H1 (cell line): ENCODE measurements around the gene MREG. TPM values are rescaled to one million over a fixed set of nuclear protein-coding genes. Genes with fewer than 3 reads are reported as not detected.

Experiments
- CTCF ChIA-PET: fragments of 300-600 bp; sonication (Branson Sonifier 250); formaldehyde crosslinking; loops from one replicate; lab custom pipeline; 2021; ENCODE audit not compliant: partially characterized antibody; lab: Charles Lee
- POLR2A ChIA-PET: fragments of 300-600 bp; sonication (Branson Sonifier 250); formaldehyde crosslinking; loops from one replicate; lab custom pipeline; 2021; ENCODE audit warnings: inconsistent platforms; ENCODE audit not compliant: partially characterized antibody; lab: Charles Lee
- DNase-seq, 2 experiments: peaks; one replicate each; pipeline versions ENCODE4 v3.0.0 to v3.0.0-alpha.2; 2010 to 2022; ENCODE audit warnings: low spot score in 2 of 2, low read depth in 1 of 2, mixed read lengths in 1 of 2
- FAIRE-seq: peaks from 2 replicates; lab custom pipeline; 2011; peaks lifted over from hg19 to GRCh38; lab: Jason Lieb, UNC
- H2AFZ ChIP-seq: 2 replicates; pipeline ENCODE4 v1.8.1; 2012; ENCODE audit warnings: low read length, inconsistent platforms
- H2AK5ac ChIP-seq: 2 replicates; pipeline ENCODE4 v1.6.1; 2013; ENCODE audit warnings: low read depth, low read length
- H2BK120ac ChIP-seq: replicated peaks from 2 replicates; pipeline ENCODE3; 2013; ENCODE audit warnings: low read depth, low read length, inconsistent platforms
- H2BK12ac ChIP-seq: 2 replicates; pipeline ENCODE4 v1.6.1; 2013; ENCODE audit warnings: low read depth, low read length
- H2BK15ac ChIP-seq: 2 replicates; pipeline ENCODE4 v1.6.1; 2013; ENCODE audit warnings: low read length
- H2BK20ac ChIP-seq: 2 replicates; pipeline ENCODE4 v1.6.1; 2013; ENCODE audit warnings: low read length
- H2BK5ac ChIP-seq: 2 replicates; pipeline ENCODE4 v1.6.1; 2013; ENCODE audit warnings: low read depth, low read length
- H3K14ac ChIP-seq: 2 replicates; pipeline ENCODE4 v1.6.1; 2013; ENCODE audit warnings: inconsistent platforms; ENCODE audit not compliant: insufficient read length
- H3K18ac ChIP-seq: 2 replicates; pipeline ENCODE4 v1.6.1; 2013; ENCODE audit warnings: low read length; ENCODE audit errors: extremely low read depth
- H3K23ac ChIP-seq: 2 replicates; pipeline ENCODE4 v1.6.1; 2013; ENCODE audit warnings: inconsistent platforms; ENCODE audit not compliant: insufficient read length
- H3K23me2 ChIP-seq: 2 replicates; pipeline ENCODE4 v1.6.1; 2013; ENCODE audit warnings: low read depth, low read length
- H3K27ac ChIP-seq: 2 replicates; pipeline ENCODE4 v1.6.1; 2011; ENCODE audit warnings: low read depth, low read length, inconsistent platforms
- H3K27me3 ChIP-seq, 4 experiments: replicated peaks in 1 of 4; 1 replicate in 1 of 4; 2 replicates in 3 of 4; pipeline versions ENCODE4 v1.6.1 to v1.8.1; 2011 to 2013; ENCODE audit warnings: low read length in 3 of 4, mild to moderate bottlenecking in 3 of 4, inconsistent platforms in 2 of 4, mixed read lengths in 2 of 4, moderate library complexity in 1 of 4; ENCODE audit not compliant: control insufficient read depth in 3 of 4, insufficient read depth in 3 of 4; ENCODE audit errors: extremely low read depth in 1 of 4
- H3K36me3 ChIP-seq, 4 experiments: 2 replicates each; pipeline versions ENCODE4 v1.6.1 to v1.8.1; 2011 to 2013; ENCODE audit warnings: mild to moderate bottlenecking in 4 of 4, low read length in 3 of 4, moderate library complexity in 2 of 4, control low read depth in 1 of 4, inconsistent platforms in 1 of 4; ENCODE audit not compliant: insufficient read depth in 4 of 4, control insufficient read depth in 2 of 4
- H3K4ac ChIP-seq: replicated peaks from 2 replicates; pipeline ENCODE3; 2013; ENCODE audit warnings: low read length, low read depth, mixed read lengths, inconsistent platforms; ENCODE audit not compliant: insufficient read length
- H3K4me1 ChIP-seq, 4 experiments: replicated peaks in 1 of 4; 1 replicate in 1 of 4; 2 replicates in 3 of 4; pipeline versions ENCODE4 v1.6.1 to v1.8.1; 2011 to 2013; ENCODE audit warnings: low read length in 3 of 4, inconsistent platforms in 2 of 4, mixed read lengths in 1 of 4; ENCODE audit not compliant: insufficient read depth in 4 of 4, control insufficient read depth in 3 of 4
- H3K4me2 ChIP-seq, 2 experiments: 2 replicates each; pipeline versions ENCODE4 v1.6.1 to v1.8.1; 2011 to 2013; ENCODE audit warnings: low read depth in 2 of 2, low read length in 2 of 2, control low read depth in 1 of 2, inconsistent platforms in 1 of 2, mild to moderate bottlenecking in 1 of 2; ENCODE audit not compliant: insufficient read depth in 1 of 2
- H3K4me3 ChIP-seq, 4 experiments: fragments of 200-600, 300-600 bp in 1 of 4; sonication (generic), shearing (Covaris generic), sonication (Bioruptor Twin) in 1 of 4; 2 replicates each; pipeline versions ENCODE4 v1.5.1 to v1.8.1; 2011 to 2016; ENCODE audit warnings: low read length in 4 of 4, low read depth in 3 of 4, control low read depth in 2 of 4, inconsistent platforms in 2 of 4, mild to moderate bottlenecking in 2 of 4, mixed read lengths in 1 of 4, moderate library complexity in 1 of 4; ENCODE audit not compliant: insufficient read depth in 2 of 4; ENCODE audit errors: extremely low read depth in 1 of 4
- H3K56ac ChIP-seq: replicated peaks from 2 replicates; pipeline ENCODE3; 2013; ENCODE audit warnings: low read depth, mild to moderate bottlenecking, mixed read lengths, low read length, inconsistent platforms; ENCODE audit not compliant: insufficient read length
- H3K79me1 ChIP-seq: 2 replicates; pipeline ENCODE4 v1.6.1; 2013; ENCODE audit warnings: low read depth, low read length, control low read depth
- H3K79me2 ChIP-seq, 2 experiments: 2 replicates each; pipeline versions ENCODE4 v1.6.1 to v1.8.1; 2012 to 2013; ENCODE audit warnings: low read length in 2 of 2, mild to moderate bottlenecking in 2 of 2, inconsistent platforms in 1 of 2; ENCODE audit not compliant: insufficient read depth in 2 of 2, control insufficient read depth in 1 of 2
- H3K9ac ChIP-seq, 4 experiments: replicated peaks in 1 of 4; 1 replicate in 1 of 4; 2 replicates in 3 of 4; pipeline versions ENCODE4 v1.6.1 to v1.8.1; 2011 to 2013; ENCODE audit warnings: low read depth in 3 of 4, low read length in 3 of 4, control low read depth in 2 of 4, mild to moderate bottlenecking in 2 of 4, moderate library complexity in 2 of 4, inconsistent platforms in 1 of 4; ENCODE audit errors: extremely low read depth in 1 of 4
- H3K9me3 ChIP-seq, 2 experiments: 2 replicates each; pipeline versions ENCODE4 v1.6.1 to v1.8.1; 2012 to 2013; ENCODE audit warnings: mild to moderate bottlenecking in 2 of 2, moderate library complexity in 2 of 2, control low read depth in 1 of 2, inconsistent platforms in 1 of 2, low read depth in 1 of 2, low read length in 1 of 2, mixed read lengths in 1 of 2; ENCODE audit not compliant: insufficient read depth in 2 of 2
- H4K20me1 ChIP-seq, 2 experiments: replicated peaks in 1 of 2; 2 replicates each; pipeline versions ENCODE3 to v1.8.1; 2011 to 2013; ENCODE audit warnings: inconsistent platforms in 2 of 2, low read length in 2 of 2, mild to moderate bottlenecking in 1 of 2; ENCODE audit not compliant: insufficient read depth in 2 of 2, control insufficient read depth in 1 of 2
- H4K5ac ChIP-seq: 2 replicates; pipeline ENCODE4 v1.6.1; 2013; ENCODE audit warnings: low read length, low read depth, mixed read lengths, inconsistent platforms; ENCODE audit not compliant: insufficient read length
- H4K8ac ChIP-seq: 2 replicates; pipeline ENCODE4 v1.8.0; 2013; ENCODE audit warnings: mild to moderate bottlenecking, moderate library complexity, low read length, inconsistent platforms; ENCODE audit not compliant: insufficient read depth; ENCODE audit errors: extremely low read depth
- H4K91ac ChIP-seq: replicated peaks from 2 replicates; pipeline ENCODE3; 2013; ENCODE audit warnings: low read length, mixed read lengths, inconsistent platforms; ENCODE audit not compliant: insufficient read length
- BCL11A ChIP-seq, 2 experiments: IDR thresholded peaks; one replicate each; pipeline ENCODE4 v1.6.1; 2011; ENCODE audit warnings: low read depth in 2 of 2, low read length in 2 of 2, mild to moderate bottlenecking in 2 of 2
- BRCA1 ChIP-seq: IDR thresholded peaks from 2 replicates; pipeline ENCODE4 v1.6.1; 2012; ENCODE audit warnings: low read depth, low read length, improper control_type of control experiment
- TAF1 ChIP-seq: IDR thresholded peaks from 2 replicates; pipeline ENCODE4 v1.6.1; 2011; ENCODE audit warnings: mild to moderate bottlenecking, low read depth, low read length
- WGBS, 2 experiments: shearing (Covaris generic) in 1 of 2; methylation state at CpG; one replicate each; pipeline versions ENCODE4 v1.1.6 to v1.1.7; 2013 to 2015; ENCODE audit warnings: low lambda C conversion rate in 2 of 2, mixed read lengths in 2 of 2, inconsistent platforms in 1 of 2, low coverage in 1 of 2, missing lambda C conversion rate in 1 of 2; ENCODE audit not compliant: insufficient replicate concordance in 2 of 2, insufficient coverage in 1 of 2, insufficient read length in 1 of 2; ENCODE audit errors: extremely low coverage in 1 of 2, missing lambda C conversion rate in 1 of 2; 5-methylcytosine and 5-hydroxymethylcytosine counted together
- polyA plus RNA-seq, 7 experiments: library from polyadenylated mRNA; depleted of rRNA in 3 of 7; stranded (reverse) in 5 of 7; unstranded in 2 of 7; fragments of >200 nt in 5 of 7; fragments of 200-250 nt in 2 of 7; gene quantifications; 1 replicate in 5 of 7; 2 replicates in 1 of 7; 4 replicates in 1 of 7; pipeline versions ENCODE4 v1.2.1 to v1.2.3, GENCODE V29; 2011 to 2013; ENCODE audit warnings: missing spikeins in 2 of 7, mixed read lengths in 2 of 7
- total RNA-seq: library from RNA; stranded (reverse); fragmentation: NEBNext Ultra II Directional; extraction: Animal tissue kit (Norgen Biotek cat#: 25700); gene quantifications from 2 replicates; pipeline ENCODE4 v1.2.1, GENCODE V29; 2021

The MREG gene
- total and polyA plus RNA-seq, 2 of the 8 experiments (the other 6 are each of a cell fraction or from before 2014, with no cell fraction given), result 7.5 to 31.9 TPM

DNA sequence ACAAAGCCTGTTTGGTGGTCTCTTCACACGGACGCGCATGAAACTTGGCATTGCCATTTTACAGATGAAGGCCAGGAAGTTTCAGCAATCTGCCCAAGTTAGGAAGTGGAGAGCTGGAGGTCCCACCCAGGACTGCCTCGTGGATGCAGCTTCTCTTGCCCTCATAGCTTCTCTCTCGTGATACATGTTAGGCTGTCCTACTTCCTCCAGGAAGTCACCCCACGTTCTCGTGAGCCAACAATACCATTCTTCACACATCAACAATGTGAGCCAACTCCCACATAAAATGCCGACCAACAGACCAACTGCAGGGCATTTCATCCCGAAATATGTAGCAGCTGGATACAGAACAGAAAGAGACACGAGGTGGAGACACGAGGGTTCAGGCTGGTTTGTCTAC is 85.3 kb downstream of the MREG start:
- CTCF ChIA-PET, result interaction anchor here (0.7 to 3.8 kb wide), 4 partner anchors 11 to 133 kb away, joined by 3 to 14 read pairs (median 4); no protein-coding TSS in a partner anchor

More for the DNA sequence above, 85.3 kb downstream of the MREG start:
- Histone ChIP-seq H3K79me1 (no peaks in the 10 kb centered on the region), H4K8ac (no peak overlapping the region), H2BK20ac (peak overlapping the region; percentile 80; the same call in 1 of the 2 replicates), H3K27me3 (no peaks in the 10 kb centered on the region), H3K14ac (no peak overlapping the region), H2BK120ac (peak overlapping the region; percentile 88), H3K79me2 (no peaks in the 10 kb centered on the region), H4K91ac (peak overlapping the region; percentile 95), H2AFZ (no peak overlapping the region), H2AK5ac (peak overlapping the region; percentile 99; the same call in 1 of the 2 replicates), H3K9me3 (no peaks in the 10 kb centered on the region; a peak in 2 of 4 replicates), H3K4me1 (peaks cover 2 to 6% (median 3%) of the 10 kb centered on the region in 4 experiments; a peak in 4 of 7 replicates), H2BK12ac (peak overlapping the region; percentile 94; the same call in 1 of the 2 replicates), H3K23ac (no peak overlapping the region), H3K18ac (peak overlapping the region; percentile 24; the same call in 1 of the 2 replicates), H3K56ac (no peak overlapping the region), H2BK5ac (peak overlapping the region; percentile 84; the same call in 1 of the 2 replicates), H3K4ac (peak overlapping the region; percentile 97), H3K4me3 (no peak overlapping the region), H3K4me2 (no peak overlapping the region), H4K5ac (peak overlapping the region; percentile 51), H3K9ac (no peak overlapping the region; a peak in 1 of 7 replicates), H3K36me3 (no peaks in the 10 kb centered on the region; a peak in 1 of 8 replicates), H3K27ac (no peak overlapping the region), H3K23me2 (no peaks in the 10 kb centered on the region), H2BK15ac (no peak overlapping the region), H4K20me1 (no peaks in the 10 kb centered on the region)
- DNase-seq (no peak), FAIRE-seq (no peak)
- WGBS, 2 experiments, result 83% methylated on average over 11 of the region's 11 CpGs; no CpG with 5 or more reads in 1 of the 2 experiments
- POLR2A ChIA-PET, result interaction anchor here (0.5 kb wide), 1 partner anchor 430 kb away, joined by 3 read pairs; no protein-coding TSS in a partner anchor
- no peak for TF ChIP-seq TAF1
- TF ChIP-seq BCL11A (IDR thresholded peaks at IDR 0.05; ENCODE audit: low read depth in 2 of 2, low read length in 2 of 2), result no peak
- TF ChIP-seq BRCA1, result no peak
